OCI-LY7 (cell line): ENCODE data around the gene KBTBD12.

Source experiments
- CTCF ChIP-seq: fragments of 200-600 bp; sonication (generic); conservative IDR thresholded peaks from 2 replicates; pipeline ENCODE4 v1.5.1; 2014; ENCODE audit warnings: mild to moderate bottlenecking, antibody characterized with exemption, low read length, moderate library complexity, mixed read lengths
- EZH2phosphoT487 ChIP-seq: fragments of 200-600 bp; sonication (generic); IDR thresholded peaks from 2 replicates; pipeline ENCODE4 v1.6.1; 2018; ENCODE audit warnings: low read depth, borderline replicate concordance, mild to moderate bottlenecking, mixed run types, antibody characterized with exemption, low read length, moderate library complexity, mixed read lengths

- TF ChIP-seq CTCF (peak; percentile 52), EZH2phosphoT487 (no peak)
Measured at GRCh38 chr3:127959873-127960272, 44.8 kb downstream of the KBTBD12 start.
